Naive thymus-derived CD4-positive, alpha-beta T cell (primary cell): Measurements from ENCODE around the gene ATP6V1D. TPM values are rescaled to one million over a fixed set of nuclear protein-coding genes. Genes with fewer than 3 reads are reported as not detected.
"Not testable (repeated sequence)": the region's sequence is repeated elsewhere in the genome, so short reads cannot be mapped to it uniquely, and the experiment has no call there.

Source experiments
- ATAC-seq: fragments of 150-1000 bp; cut with Tn5 transposase; 2 replicates; pipeline ENCODE4 v1.10.0; 2021; ENCODE audit warnings: mild to moderate bottlenecking, moderate library complexity
- CTCF ChIA-PET: fragments of 350-600 bp; sonication (Branson Sonifier 250); formaldehyde crosslinking; loops from one replicate; lab custom pipeline; 2021; ENCODE audit warnings: antibody characterized with exemption; lab: Charles Lee
- POLR2A ChIA-PET: fragments of 350-600 bp; sonication (Branson Sonifier 250); formaldehyde crosslinking; loops from one replicate; lab custom pipeline; 2021; ENCODE audit warnings: antibody characterized with exemption, inconsistent platforms; lab: Charles Lee
- DNase-seq, 9 donors: peaks; one replicate each; pipeline versions ENCODE4 v3.0.0 to v3.0.0-alpha.2; 2020 to 2022; ENCODE audit warnings: mixed read lengths in 1 of 9
- H3K27ac ChIP-seq: one replicate; pipeline ENCODE4 v1.7.0; 2013; ENCODE audit warnings: mild to moderate bottlenecking, low read depth, low read length, moderate library complexity
- H3K27me3 ChIP-seq, 2 donors: one replicate each; pipeline ENCODE4 v1.7.0; 2013; ENCODE audit warnings: low read length in 2 of 2, mild to moderate bottlenecking in 2 of 2, moderate library complexity in 2 of 2; ENCODE audit not compliant: control insufficient read depth in 2 of 2, insufficient read depth in 2 of 2
- H3K36me3 ChIP-seq, 3 experiments: 1 replicate in 2 of 3; 2 replicates in 1 of 3; pipeline ENCODE4 v1.7.0; 2013; ENCODE audit warnings: low read length in 3 of 3, mild to moderate bottlenecking in 3 of 3, moderate library complexity in 1 of 3; ENCODE audit not compliant: insufficient read depth in 3 of 3, control insufficient read depth in 2 of 3
- H3K4me1 ChIP-seq, 2 donors: one replicate each; pipeline ENCODE4 v1.7.0; 2013; ENCODE audit warnings: low read length in 2 of 2, mild to moderate bottlenecking in 2 of 2, moderate library complexity in 1 of 2; ENCODE audit not compliant: control insufficient read depth in 2 of 2, insufficient read depth in 2 of 2
- H3K4me3 ChIP-seq: 2 replicates; pipeline ENCODE4 v1.7.0; 2013; ENCODE audit warnings: mild to moderate bottlenecking, low read length
- H3K9me3 ChIP-seq, 3 experiments: 1 replicate in 2 of 3; 2 replicates in 1 of 3; pipeline ENCODE4 v1.7.0; 2013; ENCODE audit warnings: low read length in 3 of 3; ENCODE audit not compliant: control insufficient read depth in 2 of 3
- H3K27ac Mint-ChIP-seq, 9 donors: one replicate each; pipeline ENCODE4 v1.8.0; 2020 to 2022; ENCODE audit warnings: mixed read lengths in 9 of 9, mild to moderate bottlenecking in 8 of 9, moderate library complexity in 5 of 9, inconsistent platforms in 2 of 9
- H3K27me3 Mint-ChIP-seq, 5 donors: one replicate each; pipeline ENCODE4 v1.8.0; 2021 to 2022; ENCODE audit warnings: mixed read lengths in 5 of 5, mild to moderate bottlenecking in 1 of 5
- H3K36me3 Mint-ChIP-seq, 5 donors: one replicate each; pipeline ENCODE4 v1.8.0; 2020 to 2022; ENCODE audit warnings: mixed read lengths in 5 of 5, mild to moderate bottlenecking in 3 of 5, inconsistent platforms in 1 of 5
- H3K4me1 Mint-ChIP-seq, 7 donors: one replicate each; pipeline ENCODE4 v1.8.0; 2020 to 2022; ENCODE audit warnings: mixed read lengths in 7 of 7, mild to moderate bottlenecking in 3 of 7, inconsistent platforms in 1 of 7
- H3K4me3 Mint-ChIP-seq, 10 donors: one replicate each; pipeline ENCODE4 v1.8.0; 2020 to 2022; ENCODE audit warnings: mild to moderate bottlenecking in 10 of 10, mixed read lengths in 10 of 10, moderate library complexity in 6 of 10, inconsistent platforms in 2 of 10
- H3K9me3 Mint-ChIP-seq, 11 donors: one replicate each; pipeline ENCODE4 v1.8.0; 2020 to 2022; ENCODE audit warnings: mixed read lengths in 11 of 11, mild to moderate bottlenecking in 4 of 11, inconsistent platforms in 1 of 11, moderate library complexity in 1 of 11
- intact Hi-C, 2 donors: fragments of 100-400 bp; cut with micrococcal nuclease; formaldehyde crosslinking; loops; one replicate each; pipeline ENCODE4 v1.15.1; 2023
- polyA plus RNA-seq, 2 donors: library from polyadenylated mRNA; unstranded; fragments of 300-500 nt; fragmentation: Illumina TruSeq; gene quantifications; one replicate each; pipeline ENCODE4 v1.2.3, GENCODE V29; 2021
- total RNA-seq, 6 experiments: library from RNA in 5 of 6; stranded (reverse) in 5 of 6; gene quantifications; 1 replicate in 5 of 6; 2 replicates in 1 of 6; pipeline ENCODE4 v1.2.3 and lab custom pipeline; 2021 to 2026

Gene ATP6V1D
- total and polyA plus RNA-seq, 7 experiments from 2014 or later: 28.5 to 45.6 (median 38.3) TPM

- DNase-seq: no peak
- Mint-ChIP-seq H3K4me3 (no peak overlapping the region), H3K27ac (peak overlapping the region in 1 of 9 donors; percentile 49), H3K9me3 (peaks cover 0 to 2% (median 0%) of the 10 kb centered on the region in 11 donors), H3K27me3 (no peaks in the 10 kb centered on the region), H3K4me1 (no peaks in the 10 kb centered on the region), H3K36me3 (peaks cover 0 to 37% (median 22%) of the 10 kb centered on the region in 5 donors)
- ATAC-seq: no peak
- Histone ChIP-seq H3K27ac (no peak overlapping the region), H3K9me3 (no peaks in the 10 kb centered on the region), H3K4me1 (no peaks in the 10 kb centered on the region), H3K4me3 (no peak overlapping the region), H3K27me3 (no peaks in the 10 kb centered on the region), H3K36me3 (peaks cover 5 to 66% (median 5%) of the 10 kb centered on the region in 3 experiments)
- ChIA-PET CTCF (no interaction called here), POLR2A (no interaction called here)
- intact Hi-C loops: no loop called here
Measured at GRCh38 chr14:67343601-67344230, 15.9 kb downstream of the ATP6V1D start.

DNA sequence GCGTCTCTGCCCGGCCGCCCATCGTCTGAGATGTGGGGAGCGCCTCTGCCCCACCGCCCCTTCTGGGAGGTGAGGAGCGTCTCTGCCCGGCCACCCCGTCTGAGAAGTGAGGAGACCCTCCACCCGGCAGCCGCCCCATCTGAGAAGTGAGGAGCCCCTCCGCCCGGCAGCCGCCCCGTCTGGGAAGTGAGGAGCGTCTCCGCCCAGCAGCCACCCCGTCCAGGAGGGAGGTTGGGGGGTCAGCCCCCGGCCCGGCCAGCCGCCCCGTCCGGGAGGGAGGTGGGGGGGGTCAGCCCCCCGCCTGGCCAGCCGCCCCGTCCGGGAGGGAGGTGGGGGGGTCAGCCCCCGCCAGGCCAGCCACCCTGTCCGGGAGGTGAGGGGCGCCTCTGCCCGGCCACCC is 18.4 kb downstream of the ATP6V1D start:
- H3K9me3 Mint-ChIP-seq, H3K4me3 Mint-ChIP-seq, H3K4me1 Mint-ChIP-seq, CTCF ChIA-PET, ATAC-seq, POLR2A ChIA-PET, H3K27me3 Mint-ChIP-seq, H3K27ac Mint-ChIP-seq, H3K9me3 ChIP-seq, H3K4me3 ChIP-seq, H3K27me3 ChIP-seq, intact Hi-C loops, H3K27ac ChIP-seq, DNase-seq, H3K4me1 ChIP-seq: not testable (repeated sequence)
- peaks cover 5 to 67% (median 5%) of the 10 kb centered on the region in 3 experiments for H3K36me3 ChIP-seq
- peaks cover 0 to 42% (median 25%) of the 10 kb centered on the region in 5 donors for H3K36me3 Mint-ChIP-seq

DNA sequence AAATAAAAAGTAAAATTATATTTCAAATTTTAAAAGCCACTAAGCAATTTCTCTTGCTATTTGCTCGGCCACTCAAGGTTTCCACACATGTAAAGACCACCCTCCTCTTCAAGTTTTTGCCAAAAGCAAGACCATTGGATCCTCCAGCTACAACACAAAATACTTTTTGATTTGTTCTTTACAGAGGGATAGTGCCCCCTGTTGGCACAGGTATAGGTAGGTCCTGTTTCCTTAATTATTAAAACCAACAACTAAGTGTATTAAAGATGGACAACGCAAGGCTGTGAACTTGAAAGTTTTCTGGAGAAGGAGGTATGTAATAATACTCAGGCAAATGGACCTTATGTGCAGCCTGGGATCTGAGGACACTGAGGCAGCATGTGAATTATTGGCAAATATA is 23.8 kb downstream of the ATP6V1D start:
- Mint-ChIP-seq H3K27ac (peak overlapping the region in 1 of 9 donors; percentile 73), H3K9me3 (peaks cover 0 to 2% (median 0%) of the 10 kb centered on the region in 11 donors), H3K27me3 (no peaks in the 10 kb centered on the region), H3K4me1 (peaks cover 0 to 1% (median 0%) of the 10 kb centered on the region in 7 donors), H3K4me3 (no peak overlapping the region), H3K36me3 (peaks cover 4 to 51% (median 29%) of the 10 kb centered on the region in 5 donors)
- Histone ChIP-seq H3K27me3 (no peaks in the 10 kb centered on the region), H3K4me3 (no peak overlapping the region), H3K36me3 (peaks cover 0 to 74% (median 14%) of the 10 kb centered on the region in 3 experiments), H3K4me1 (no peaks in the 10 kb centered on the region), H3K9me3 (no peaks in the 10 kb centered on the region), H3K27ac (no peak overlapping the region)
- DNase-seq (peak in 5 of 9 donors; percentile 2 to 10 (median 7)), ATAC-seq (peak; percentile 22)
- intact Hi-C loops: loop anchor here (1.0 to 2.0 kb wide), 2 partner anchors 169 to 976 kb away; no protein-coding TSS in a partner anchor
- CTCF ChIA-PET: interaction anchor here (1.4 kb wide), 1 partner anchor 168 kb away, joined by 6 read pairs; no protein-coding TSS in a partner anchor
- POLR2A ChIA-PET: no interaction called here

DNA sequence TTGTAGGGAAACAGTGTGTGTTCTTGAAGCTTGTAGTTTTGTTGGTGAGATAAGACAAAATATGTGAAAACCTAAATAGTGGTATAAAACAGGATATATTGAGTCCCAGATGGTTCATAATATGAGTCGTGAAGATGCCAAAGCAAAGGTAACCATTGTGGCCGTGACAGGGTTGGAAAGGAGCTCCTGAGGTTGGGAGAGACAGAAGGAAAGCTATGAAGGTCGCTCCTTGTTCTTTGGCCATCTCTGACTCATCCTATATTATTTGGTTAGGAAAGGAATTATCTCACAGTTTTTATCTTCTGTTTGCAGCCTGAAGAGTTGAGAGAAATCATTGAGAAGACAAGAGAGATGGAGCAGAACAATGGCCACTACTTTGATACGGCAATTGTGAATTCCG is 27.1 kb downstream of the ATP6V1D start:
- Histone ChIP-seq H3K36me3 (peaks cover 0 to 49% (median 10%) of the 10 kb centered on the region in 3 experiments), H3K9me3 (no peaks in the 10 kb centered on the region), H3K4me3 (no peak overlapping the region), H3K4me1 (no peaks in the 10 kb centered on the region), H3K27ac (no peak overlapping the region), H3K27me3 (no peaks in the 10 kb centered on the region)
- Mint-ChIP-seq H3K4me3 (no peak overlapping the region), H3K27ac (no peak overlapping the region), H3K4me1 (peaks cover 0 to 1% (median 0%) of the 10 kb centered on the region in 7 donors), H3K9me3 (peaks cover 0 to 3% (median 0%) of the 10 kb centered on the region in 11 donors), H3K27me3 (no peaks in the 10 kb centered on the region), H3K36me3 (peaks cover 4 to 47% (median 35%) of the 10 kb centered on the region in 5 donors)
- ATAC-seq: no peak
- CTCF ChIA-PET: interaction anchor here (1.3 kb wide), 1 partner anchor 973 kb away, joined by 3 read pairs; no protein-coding TSS in a partner anchor
- POLR2A ChIA-PET: no interaction called here
- intact Hi-C loops: no loop called here
- DNase-seq: no peak

DNA sequence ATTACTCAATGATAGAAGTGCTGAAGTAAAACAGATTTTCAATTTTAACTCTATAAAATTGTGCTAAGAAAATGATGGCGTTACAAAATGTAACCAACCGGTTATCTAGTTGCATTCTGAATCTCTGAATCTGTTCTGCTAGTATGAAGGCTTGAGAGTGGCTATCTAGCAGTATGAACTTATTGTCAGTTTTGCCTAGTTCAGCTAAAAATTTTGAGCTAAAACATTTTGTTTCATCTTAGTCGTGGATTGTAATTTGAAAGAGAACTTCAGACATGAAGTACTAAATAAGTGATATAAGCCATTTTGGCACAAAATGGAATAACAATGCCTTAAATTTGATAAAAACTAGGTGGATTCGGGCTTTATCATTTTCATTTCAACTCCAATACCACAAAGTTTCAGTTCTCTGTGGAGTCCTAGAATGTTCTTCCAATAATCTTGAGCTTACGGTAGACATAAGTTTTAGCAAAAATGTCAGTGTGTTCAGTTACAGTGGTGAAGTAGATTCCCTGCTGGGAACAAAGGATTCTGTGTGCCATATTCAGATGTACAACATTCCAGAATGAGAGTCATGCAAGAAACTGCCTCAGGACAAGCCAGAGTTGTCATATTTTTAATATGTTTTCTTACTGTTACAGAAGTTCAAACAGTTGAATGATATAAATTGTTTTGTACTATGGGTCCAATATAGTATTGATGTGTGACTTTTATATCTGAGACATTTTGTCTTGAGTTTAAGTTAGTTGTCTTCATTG is 28.1 kb downstream of the ATP6V1D start:
- ATAC-seq: no peak
- H3K4me1 Mint-ChIP-seq: peaks cover 0 to 1% (median 0%) of the 10 kb centered on the region in 7 donors
- Histone ChIP-seq H3K9me3 (no peaks in the 10 kb centered on the region), H3K27ac (no peak overlapping the region), H3K27me3 (no peaks in the 10 kb centered on the region), H3K36me3 (peaks cover 0 to 42% (median 10%) of the 10 kb centered on the region in 3 experiments), H3K4me3 (no peak overlapping the region), H3K4me1 (no peaks in the 10 kb centered on the region)
- no peak for DNase-seq
- no peak overlapping the region for H3K27ac Mint-ChIP-seq
- ChIA-PET POLR2A (no interaction called here), CTCF (interaction anchor here (1.0 kb wide), 1 partner anchor 46 kb away, joined by 3 read pairs; no protein-coding TSS in a partner anchor)
- intact Hi-C loops: no loop called here
- peaks cover 4 to 51% (median 36%) of the 10 kb centered on the region in 5 donors for H3K36me3 Mint-ChIP-seq
- H3K27me3 Mint-ChIP-seq: no peaks in the 10 kb centered on the region
- peaks cover 0 to 3% (median 0%) of the 10 kb centered on the region in 11 donors for H3K9me3 Mint-ChIP-seq
- no peak overlapping the region for H3K4me3 Mint-ChIP-seq

DNA sequence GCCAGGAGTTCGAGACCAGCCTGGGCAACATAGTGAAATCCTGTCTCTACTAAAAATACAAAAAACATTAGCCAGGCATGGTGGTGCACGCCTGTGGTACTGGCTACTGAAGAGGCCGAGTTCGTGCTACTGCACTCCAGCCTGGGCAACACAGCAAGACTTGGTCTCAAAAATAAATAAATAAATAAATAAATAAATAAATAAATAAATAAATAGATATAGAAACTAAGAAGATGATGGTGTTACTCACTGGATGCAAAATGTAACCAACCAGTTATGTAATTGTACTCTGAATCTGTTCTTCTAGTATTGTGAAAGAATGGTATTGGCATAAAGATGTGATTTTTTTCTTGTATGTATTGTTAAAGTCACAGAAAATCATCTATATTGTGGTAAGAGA is 29.9 kb downstream of the ATP6V1D start:
- H3K27ac ChIP-seq, ATAC-seq, CTCF ChIA-PET, DNase-seq, H3K27ac Mint-ChIP-seq, H3K9me3 ChIP-seq, POLR2A ChIA-PET, H3K9me3 Mint-ChIP-seq, H3K27me3 ChIP-seq, H3K27me3 Mint-ChIP-seq, intact Hi-C loops, H3K4me1 ChIP-seq, H3K4me1 Mint-ChIP-seq, H3K4me3 Mint-ChIP-seq, H3K4me3 ChIP-seq: not testable (repeated sequence)
- H3K36me3 Mint-ChIP-seq: peaks cover 4 to 51% (median 35%) of the 10 kb centered on the region in 5 donors
- peaks cover 0 to 33% (median under 1%) of the 10 kb centered on the region in 3 experiments for H3K36me3 ChIP-seq
